Measurements from ENCODE around the gene NEK10. TPM values are rescaled to one million over a fixed set of nuclear protein-coding genes. Genes with fewer than 3 reads are reported as not detected.

Gene NEK10
- total and polyA plus RNA-seq, 2 donors (not counting 3 experiments of a cell fraction or from before 2014, with no cell fraction given): 0.32 to 5.0 TPM

GRCh38 chr3:27146786-27147185, 222.4 kb downstream of the NEK10 start:
- Histone ChIP-seq H3K4me2 (ENCODE audit: insufficient read depth, low read length) (peak overlapping the region; percentile 50), H3K27me3 (ENCODE audit: control insufficient read depth in 2 of 2, insufficient read depth in 2 of 2, low read length in 2 of 2) (no peaks in the 10 kb centered on the region), H3K9me3 (replicated peaks; ENCODE audit: control insufficient read depth, insufficient read depth, low read length) (no peaks in the 10 kb centered on the region), H3K4me3 (replicated peaks in 1 of 3; ENCODE audit: insufficient read depth in 1 of 3, low read depth in 1 of 3, low read length in 3 of 3) (no peak overlapping the region), H3K36me3 (ENCODE audit: control insufficient read depth in 2 of 2, extremely low read depth in 1 of 2, insufficient read depth in 2 of 2, low read length in 2 of 2) (no peaks in the 10 kb centered on the region), H3K9me1 (replicated peaks; ENCODE audit: control insufficient read depth, extremely low read depth, insufficient read depth, low read length) (no peaks in the 10 kb centered on the region), H3K4me1 (ENCODE audit: control insufficient read depth, extremely low read depth, insufficient read depth, low read length) (peaks cover 26% of the 10 kb centered on the region), H3K79me2 (ENCODE audit: control insufficient read depth, insufficient read depth, low read length) (no peaks in the 10 kb centered on the region), H3K27ac (ENCODE audit: insufficient read depth, low read depth, low read length) (peak overlapping the region; percentile 96), H3K9ac (replicated peaks; ENCODE audit: extremely low read depth, insufficient read depth, low read length) (peak overlapping the region; percentile 60), H2AFZ (ENCODE audit: low read depth, low read length) (peak overlapping the region; percentile 91), H4K20me1 (replicated peaks; ENCODE audit: control insufficient read depth, extremely low read depth, insufficient read depth, low read length) (no peaks in the 10 kb centered on the region)
- CTCF ChIA-PET: interaction anchor here (0.8 to 4.2 kb wide), 9 partner anchors 8 to 1181 kb away, joined by 3 to 31 read pairs (median 4); no protein-coding TSS in a partner anchor
- FAIRE-seq (no peak), DNase-seq (ENCODE audit: low read depth, low spot score) (peak; percentile 71)
- dilution Hi-C loops (cut with MboI; ENCODE audit: extremely low pct_ligation_motif_present, low sequenced_read_pairs) (no loop called here), intact Hi-C loops (cut with micrococcal nuclease) (loop anchor here (1.0 kb wide), 1 partner anchor 444 kb away; no protein-coding TSS in a partner anchor)
- BruUV-seq (replicated peaks): no TSS peak
- TF ChIP-seq POLR2AphosphoS5 (IDR thresholded peaks at IDR 0.05; ENCODE audit: insufficient read depth, low read depth, low read length) (no peak), JUN (IDR thresholded peaks at IDR 0.05; ENCODE audit: borderline replicate concordance, insufficient read depth, insufficient read length, low read depth) (peak; percentile 45)
- POLR2A ChIA-PET: no interaction called here

GRCh38 chr3:27145719-27146118, 223.5 kb downstream of the NEK10 start:
- Histone ChIP-seq H4K20me1 (replicated peaks; ENCODE audit: control insufficient read depth, extremely low read depth, insufficient read depth, low read length) (no peaks in the 10 kb centered on the region), H3K4me2 (ENCODE audit: insufficient read depth, low read length) (no peak overlapping the region), H3K4me3 (replicated peaks in 1 of 3; ENCODE audit: insufficient read depth in 1 of 3, low read depth in 1 of 3, low read length in 3 of 3) (no peak overlapping the region), H2AFZ (ENCODE audit: low read depth, low read length) (no peak overlapping the region), H3K27ac (ENCODE audit: insufficient read depth, low read depth, low read length) (no peak overlapping the region), H3K9me1 (replicated peaks; ENCODE audit: control insufficient read depth, extremely low read depth, insufficient read depth, low read length) (no peaks in the 10 kb centered on the region), H3K36me3 (ENCODE audit: control insufficient read depth in 2 of 2, extremely low read depth in 1 of 2, insufficient read depth in 2 of 2, low read length in 2 of 2) (no peaks in the 10 kb centered on the region), H3K27me3 (ENCODE audit: control insufficient read depth in 2 of 2, insufficient read depth in 2 of 2, low read length in 2 of 2) (no peaks in the 10 kb centered on the region), H3K4me1 (ENCODE audit: control insufficient read depth, extremely low read depth, insufficient read depth, low read length) (peaks cover 26% of the 10 kb centered on the region), H3K9ac (replicated peaks; ENCODE audit: extremely low read depth, insufficient read depth, low read length) (no peak overlapping the region), H3K79me2 (ENCODE audit: control insufficient read depth, insufficient read depth, low read length) (no peaks in the 10 kb centered on the region), H3K9me3 (replicated peaks; ENCODE audit: control insufficient read depth, insufficient read depth, low read length) (no peaks in the 10 kb centered on the region)
- ChIA-PET CTCF (interaction anchor here (2.3 to 4.2 kb wide), 2 partner anchors 11 to 107 kb away, joined by 29 to 31 read pairs; no protein-coding TSS in a partner anchor), POLR2A (no interaction called here)
- intact Hi-C loops (cut with micrococcal nuclease) (no loop called here), dilution Hi-C loops (cut with MboI; ENCODE audit: extremely low pct_ligation_motif_present, low sequenced_read_pairs) (no loop called here)
- FAIRE-seq (no peak), DNase-seq (ENCODE audit: low read depth, low spot score) (no peak)
- no TSS peak for BruUV-seq (replicated peaks)
- no peak for TF ChIP-seq CTCF (IDR thresholded peaks at IDR 0.05; ENCODE audit: extremely low read depth in 1 of 2, insufficient read depth in 1 of 2, low read depth in 1 of 2, low read length in 2 of 2)
- no peak for TF ChIP-seq GATA2 (IDR thresholded peaks at IDR 0.05; ENCODE audit: insufficient read depth, insufficient read length, low read depth, low read length)
- no peak for TF ChIP-seq JUN (IDR thresholded peaks at IDR 0.05; ENCODE audit: borderline replicate concordance, insufficient read depth, insufficient read length, low read depth)
- TF ChIP-seq POLR2AphosphoS5 (IDR thresholded peaks at IDR 0.05; ENCODE audit: insufficient read depth, low read depth, low read length): no peak
- no peak for TF ChIP-seq MYC (IDR thresholded peaks at IDR 0.05; ENCODE audit: low read depth, low read length)
- no peak for TF ChIP-seq FOS (IDR thresholded peaks at IDR 0.05; ENCODE audit: borderline replicate concordance, insufficient read depth, low read length)
- no peak for TF ChIP-seq EZH2 (IDR thresholded peaks at IDR 0.05; ENCODE audit: borderline replicate concordance, low read depth, low read length, severe bottlenecking)
